DMS114 treated with DMSO at 0.1 percent for 48 hours (cell line): ENCODE results near the gene CC2D2B.

ENCODE experiments used
- DNase-seq: peaks from one replicate; lab custom pipeline; 2025; ENCODE audit not compliant: unreplicated experiment; lab: John Stamatoyannopoulos, UW

The CC2D2B gene

DNA sequence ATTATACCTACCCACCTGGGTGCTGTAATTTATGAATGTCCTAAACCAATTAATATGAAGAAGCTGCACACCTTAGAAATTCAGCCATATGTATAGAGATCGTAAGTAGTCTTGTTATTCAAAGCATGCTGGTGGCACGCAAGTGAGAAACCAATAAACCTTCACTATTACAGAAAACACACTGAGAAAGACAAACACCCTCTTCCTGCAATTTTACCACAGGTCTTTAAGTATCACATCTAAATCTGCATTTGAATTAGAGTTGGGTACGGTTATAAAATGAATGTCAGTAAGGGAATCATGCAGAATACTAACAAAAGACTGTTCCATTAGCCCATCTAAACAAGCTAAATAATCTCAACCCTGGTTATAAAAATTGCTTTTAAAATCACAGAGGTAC is 169.4 kb downstream of the CC2D2B start:
- DNase-seq = no peak

DNA sequence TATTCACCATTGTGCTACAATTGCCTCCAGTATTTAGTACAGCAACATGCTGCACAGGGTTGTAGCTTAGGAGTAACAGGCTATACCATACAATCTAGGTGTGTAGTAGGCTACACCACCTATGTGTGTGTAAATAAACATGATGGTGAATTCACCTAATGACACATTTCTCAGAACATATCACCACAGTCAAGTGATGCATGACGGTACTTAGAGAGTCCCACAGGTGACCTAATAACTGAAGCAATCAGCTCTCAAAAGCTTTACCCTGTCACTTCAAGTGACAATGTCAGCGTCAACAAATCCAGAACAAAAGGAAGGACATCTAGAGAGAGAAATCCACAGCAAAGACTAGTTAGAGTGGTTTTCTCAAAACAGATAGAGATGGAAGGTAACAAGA is 174.4 kb downstream of the CC2D2B start:
- DNase-seq = no peak
